GM21717 (cell line): ENCODE measurements around the gene DAPK3.

ENCODE experiments used
- ATAC-seq: cut with Tn5 transposase; IDR thresholded peaks from one replicate; pipeline ENCODE4 v1.9.1; 2021; ENCODE audit warnings: mild to moderate bottlenecking, moderate library complexity; ENCODE audit not compliant: unreplicated experiment

DAPK3 gene

DNA sequence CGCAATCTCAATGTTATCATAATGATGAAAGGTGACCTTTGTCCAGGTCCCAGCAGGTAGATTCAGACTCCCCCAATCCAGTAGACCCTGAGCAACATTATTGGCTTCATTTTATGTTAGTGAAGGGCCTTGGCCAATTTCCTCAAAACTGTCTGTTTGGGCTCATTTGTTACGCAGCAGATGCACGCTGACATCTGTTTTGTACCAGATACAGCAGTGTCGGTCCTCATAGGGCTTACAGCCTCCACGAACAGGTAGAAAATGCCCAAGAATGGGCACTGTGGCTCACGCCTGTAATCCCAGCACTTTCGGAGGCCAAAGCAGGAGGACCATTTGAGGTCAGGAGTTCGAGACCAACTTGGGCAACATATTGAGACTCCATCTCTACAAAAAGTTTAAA lies 51.1 kb downstream of the DAPK3 start:
- ATAC-seq: no peak

- ATAC-seq: no peak
Measured at GRCh38 chr19:3916033-3916432, 54.9 kb downstream of the DAPK3 start.

DNA sequence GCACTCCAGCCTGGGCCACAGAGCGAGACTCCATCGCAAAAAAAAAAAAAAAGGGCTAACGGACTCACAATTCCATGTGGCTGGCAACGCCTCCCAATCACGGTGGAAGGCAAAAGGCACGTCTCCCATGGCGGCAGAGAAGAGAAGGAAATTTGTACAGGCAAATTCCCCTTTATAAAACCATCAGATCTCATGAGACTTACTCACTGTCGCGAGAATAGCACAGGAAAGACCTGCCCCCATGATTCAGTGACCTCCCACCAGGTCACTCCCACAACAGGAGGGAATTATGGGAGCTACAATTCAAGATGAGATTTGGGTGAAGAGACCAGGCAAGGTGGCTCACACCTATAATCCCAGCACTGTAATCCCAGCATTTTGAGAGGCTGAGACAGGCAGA lies 56.7 kb downstream of the DAPK3 start:
- ATAC-seq: no peak

GRCh38 chr19:3910105-3910504 lies 60.8 kb downstream of the DAPK3 start:
- no peak for ATAC-seq
